SKM-1 treated with dmso at 0.1 percent for 144 hours (cell line): ENCODE data around the gene RPL39L.
"Not testable (repeated sequence)": the region's sequence is repeated elsewhere in the genome, so short reads cannot be mapped to it uniquely, and the experiment has no call there.

Source experiments
- DNase-seq: peaks from one replicate; lab custom pipeline; 2025; ENCODE audit not compliant: unreplicated experiment; lab: John Stamatoyannopoulos, UW

RPL39L gene

DNA sequence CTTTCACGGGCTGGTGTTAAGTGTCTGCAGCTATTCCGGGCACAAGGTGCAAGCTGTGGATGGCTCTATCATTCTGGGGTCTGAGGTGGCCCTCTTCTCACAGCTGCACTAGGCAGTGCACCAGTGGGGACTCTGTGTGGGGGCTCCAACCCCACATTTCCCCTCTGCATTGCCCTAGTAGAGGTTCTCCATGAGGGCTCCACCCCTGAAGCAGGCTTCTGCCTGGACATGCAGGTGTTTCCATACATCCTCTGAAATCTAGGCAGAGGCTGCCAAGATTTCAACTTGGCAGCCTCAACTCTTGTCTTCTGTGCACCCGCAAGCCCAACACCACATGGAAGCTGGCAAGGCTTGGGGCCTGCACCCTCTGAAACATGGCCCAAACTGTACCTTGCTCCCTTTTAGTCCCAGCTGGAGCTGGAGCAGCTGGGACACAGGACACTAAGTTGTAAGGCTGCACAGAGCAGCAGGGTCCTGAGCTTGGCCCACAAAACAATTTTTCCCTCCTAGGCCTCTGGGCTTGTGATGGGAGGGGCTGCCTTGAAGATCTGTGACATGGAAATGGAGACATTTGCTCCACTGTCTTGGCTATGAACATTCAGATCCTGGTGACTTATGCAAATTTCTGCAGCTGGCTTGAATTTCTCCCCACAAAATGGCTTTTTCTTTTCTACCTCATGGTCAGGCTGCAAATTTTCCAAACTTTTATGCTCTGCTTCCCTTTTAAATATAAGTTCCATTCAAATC lies 6.0 kb upstream of the RPL39L start:
- no peak for DNase-seq

- no peak for DNase-seq
Measured at GRCh38 chr3:187139895-187140253, 578 bp upstream of the RPL39L start.

- DNase-seq: no peak
Measured at GRCh38 chr3:187136936-187137335, 2.4 kb downstream of the RPL39L start.

- no peak for DNase-seq
Measured at GRCh38 chr3:187136337-187136736, 3.0 kb downstream of the RPL39L start.

DNA sequence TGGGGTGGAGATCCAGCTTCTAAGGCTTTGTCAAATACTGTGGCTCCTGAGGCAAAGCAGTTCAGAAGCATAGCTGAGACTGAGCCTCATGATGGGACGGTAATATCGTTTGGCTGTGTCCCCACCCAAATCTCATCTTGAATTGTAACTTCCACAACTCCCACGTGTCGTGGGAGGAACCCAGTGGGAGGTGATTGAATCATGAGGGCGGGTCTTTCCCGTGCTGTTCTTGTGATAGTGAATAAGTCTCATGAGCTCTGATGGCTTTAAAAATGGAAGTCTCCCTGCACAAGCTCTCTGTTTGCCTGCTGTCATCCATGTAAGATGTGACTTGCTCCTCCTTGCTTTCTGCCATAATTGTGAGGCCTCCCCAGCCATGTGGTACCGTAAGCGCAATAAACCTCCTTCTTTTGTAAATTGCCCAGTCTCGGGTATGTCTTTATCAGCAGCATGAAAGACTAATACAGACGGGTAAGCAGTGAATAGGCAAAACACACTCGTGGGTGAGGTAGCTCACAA lies 4.1 kb downstream of the RPL39L start:
- DNase-seq: not testable (repeated sequence)

DNA sequence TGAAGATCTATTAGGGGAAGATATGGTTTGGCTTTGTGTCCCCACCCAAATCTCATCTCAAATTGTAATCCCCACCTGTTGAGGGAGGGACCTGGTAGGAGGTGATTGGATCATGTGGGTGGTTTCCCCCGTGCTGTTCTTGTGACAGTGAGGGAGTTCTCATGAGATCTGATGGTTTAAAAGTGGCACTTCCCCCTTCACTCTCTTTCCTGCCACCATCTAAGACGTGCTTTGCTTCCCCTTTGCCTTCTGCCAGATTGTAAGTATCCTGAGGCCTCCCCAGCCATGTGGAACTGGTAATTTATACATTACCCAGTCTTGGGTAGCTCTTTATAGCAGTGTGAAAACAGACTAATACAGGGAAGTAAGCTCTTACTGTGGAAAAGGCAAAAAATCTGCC lies 6.1 kb downstream of the RPL39L start:
- DNase-seq: not testable (repeated sequence)

DNA sequence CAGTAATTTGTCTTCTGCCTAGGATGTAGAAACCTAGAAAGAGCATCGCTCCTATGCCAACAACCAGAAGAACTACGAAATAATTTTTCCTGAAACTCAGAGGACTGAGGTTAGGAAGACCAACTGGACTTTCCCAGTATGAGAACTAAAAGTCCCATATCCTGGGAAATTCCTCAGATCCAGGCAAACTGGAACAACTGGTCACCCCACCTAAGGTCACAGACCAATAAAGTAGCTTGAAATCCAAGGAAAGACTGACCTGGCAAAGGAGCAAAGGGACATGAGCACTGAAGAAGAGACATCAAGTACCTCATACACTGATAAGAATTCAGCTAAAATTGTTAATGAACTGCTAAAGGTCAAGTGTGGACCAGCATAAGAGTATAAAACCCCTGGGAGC lies 6.6 kb downstream of the RPL39L start:
- DNase-seq: no peak

DNA sequence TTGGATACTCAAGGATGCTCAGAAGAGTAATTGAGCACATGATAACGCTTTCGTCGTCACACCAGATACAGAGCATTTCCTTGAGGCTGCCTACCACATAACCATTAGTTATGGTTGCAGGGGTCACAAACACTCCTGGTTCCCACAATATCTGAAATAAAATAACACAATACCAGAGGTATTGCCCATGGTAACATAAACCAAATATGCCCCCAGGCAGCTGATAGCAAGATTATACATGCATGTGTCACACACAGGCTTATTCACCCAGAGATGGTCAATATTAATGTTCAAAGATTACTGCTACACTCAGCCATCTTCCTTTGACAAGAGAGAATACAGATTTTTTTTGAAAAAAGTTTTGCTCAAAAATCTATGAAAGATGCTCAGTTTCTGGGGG lies 7.3 kb downstream of the RPL39L start:
- DNase-seq: no peak

- DNase-seq: no peak
Measured at GRCh38 chr3:187130346-187131066, 8.8 kb downstream of the RPL39L start.

- no peak for DNase-seq
Measured at GRCh38 chr3:187125319-187126031, 13.8 kb downstream of the RPL39L start.

GRCh38 chr3:187122261-187122660 lies 17.0 kb downstream of the RPL39L start:
- DNase-seq: no peak

- DNase-seq: no peak
Measured at GRCh38 chr3:187120326-187120725, 19.0 kb downstream of the RPL39L start.

DNA sequence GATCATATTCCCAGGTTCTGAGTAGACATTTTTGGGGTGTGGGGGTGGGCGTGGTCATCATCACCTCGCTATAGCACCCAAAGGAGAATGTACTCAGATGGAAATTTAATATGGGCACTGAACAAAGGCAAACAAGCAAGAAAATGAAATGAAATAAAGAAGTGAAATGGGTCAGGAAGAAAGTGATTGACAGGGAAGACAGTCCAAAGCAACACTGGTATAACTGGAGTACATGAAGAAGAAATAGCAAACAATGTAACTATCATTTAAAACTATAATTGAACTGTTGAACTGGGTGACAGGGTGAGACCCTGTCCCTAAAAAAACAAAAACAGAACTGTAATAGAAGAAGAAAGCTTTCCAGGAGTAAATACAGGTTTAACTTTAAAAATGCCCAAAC lies 24.8 kb downstream of the RPL39L start:
- no peak for DNase-seq

- peak; percentile 10 for DNase-seq
Measured at GRCh38 chr3:187112934-187113793, 26.1 kb downstream of the RPL39L start.

DNA sequence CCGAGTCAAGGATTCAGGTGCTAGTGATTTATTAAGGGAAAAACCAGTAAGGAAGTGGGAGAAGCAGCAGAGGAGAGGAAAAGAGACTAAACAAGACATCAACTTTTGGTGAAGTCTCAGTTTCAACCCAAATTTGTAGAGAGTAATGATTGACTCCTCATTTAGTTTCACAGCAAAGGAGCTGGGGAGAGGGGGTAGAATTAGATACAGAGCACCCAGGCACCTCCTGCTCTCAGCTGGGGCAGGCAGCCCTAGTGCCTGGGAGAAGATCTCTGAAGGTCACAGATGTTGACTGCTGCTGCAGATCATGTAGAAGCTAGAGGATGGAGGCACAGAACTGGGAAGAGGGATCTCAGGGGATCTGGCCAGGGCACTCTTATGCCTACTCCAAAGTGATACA lies 29.1 kb downstream of the RPL39L start:
- no peak for DNase-seq

DNA sequence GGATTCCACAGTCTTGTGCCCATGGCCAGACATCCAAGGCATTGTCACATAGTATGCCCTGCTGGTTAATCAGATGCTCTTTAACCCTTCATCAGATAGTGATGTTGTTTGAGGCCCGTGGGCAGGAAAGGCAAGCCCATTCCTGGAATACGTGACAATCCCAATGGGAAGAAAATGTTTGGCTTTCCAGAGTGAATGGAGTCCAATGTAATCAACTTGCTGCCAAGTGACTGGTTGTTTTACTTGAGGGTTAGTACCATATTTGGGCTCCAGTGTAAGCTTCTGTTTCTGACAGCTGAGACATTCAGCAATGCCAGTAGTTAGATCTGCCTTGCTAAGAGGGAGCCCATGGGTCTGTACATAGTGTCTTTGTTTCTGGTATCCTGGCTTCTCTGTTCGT lies 31.3 kb downstream of the RPL39L start:
- DNase-seq: no peak

- DNase-seq: no peak
Measured at GRCh38 chr3:187105700-187106099, 33.6 kb downstream of the RPL39L start.

GRCh38 chr3:187104933-187105332 lies 34.4 kb downstream of the RPL39L start:
- no peak for DNase-seq

DNA sequence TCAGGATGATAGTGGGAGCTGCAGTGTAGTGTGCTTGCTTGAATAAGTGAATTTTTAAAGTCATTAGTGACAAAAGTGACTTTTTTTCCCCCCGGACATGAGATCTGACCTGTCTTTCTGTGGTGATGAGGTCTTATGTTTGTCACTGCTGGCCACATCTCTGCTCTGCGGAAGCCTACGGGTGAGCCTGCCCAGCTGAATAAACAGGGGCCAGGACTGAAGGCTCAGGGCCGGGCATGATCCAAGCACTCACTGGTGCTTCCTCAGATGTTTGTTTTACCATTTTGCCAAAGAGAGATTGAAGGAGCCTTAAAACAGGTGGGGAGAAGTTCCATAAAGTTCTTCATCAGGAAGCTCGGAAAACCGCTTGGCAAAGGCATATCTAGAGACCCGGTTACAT lies 35.0 kb downstream of the RPL39L start:
- DNase-seq: no peak

DNA sequence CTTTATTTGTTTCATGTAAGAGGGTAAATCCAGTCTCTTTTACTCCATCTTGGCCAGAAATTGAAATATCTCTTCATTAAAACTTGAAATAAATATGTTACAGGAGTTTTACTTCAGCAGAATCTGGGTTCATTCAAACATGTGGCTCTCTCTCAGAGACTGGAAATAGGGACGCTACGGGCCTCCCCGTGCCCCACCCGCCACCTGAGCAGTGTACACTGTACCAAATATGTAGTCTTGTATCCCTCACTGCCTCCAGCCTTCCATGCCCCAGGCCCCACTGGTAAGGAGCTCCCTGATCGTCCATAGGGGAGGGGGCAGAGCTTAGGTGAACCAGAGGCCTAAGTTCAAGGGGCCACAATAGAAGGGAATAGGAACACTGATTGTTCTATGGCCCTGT lies 36.0 kb downstream of the RPL39L start:
- no peak for DNase-seq

- no peak for DNase-seq
Measured at GRCh38 chr3:187102073-187102634, 37.1 kb downstream of the RPL39L start.
